Measurements from ENCODE around the gene EFCAB5. TPM values are rescaled to one million over a fixed set of nuclear protein-coding genes. Genes with fewer than 3 reads are reported as not detected.

The EFCAB5 gene

DNA sequence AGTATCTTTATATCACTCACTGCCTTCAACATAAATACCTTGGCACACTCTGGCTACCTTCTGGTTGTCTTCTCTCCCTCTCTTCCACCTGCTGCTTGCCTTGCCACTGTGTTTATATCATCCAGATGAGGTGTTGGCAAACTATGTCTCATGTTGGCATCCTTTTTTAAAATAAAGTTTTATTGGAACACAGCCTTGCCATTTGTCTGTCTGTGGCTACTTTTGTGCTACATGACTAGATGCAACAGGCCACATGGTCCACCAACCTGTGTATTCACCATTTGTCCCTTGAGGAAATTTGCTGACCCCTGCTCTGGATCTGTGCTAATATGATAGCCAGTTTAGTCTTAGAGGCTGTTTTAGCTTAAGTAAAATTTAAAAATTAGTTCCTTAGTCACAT is 212.0 kb downstream of the EFCAB5 start:
- Histone ChIP-seq H3K27ac (replicated peaks) (no peak overlapping the region), H3K4me3 (replicated peaks; ENCODE audit: insufficient read depth, low read length) (no peak overlapping the region), H3K27me3 (ENCODE audit: insufficient read depth, poor library complexity, severe bottlenecking) (no peaks in the 10 kb centered on the region)
- DNase-seq (ENCODE audit: low read depth in 1 of 2, low spot score in 1 of 2): no peak
- TF ChIP-seq SPI1 (IDR thresholded peaks at IDR 0.05; ENCODE audit: borderline replicate concordance, low read depth) (no peak), POLR2AphosphoS5 (IDR thresholded peaks at IDR 0.05; ENCODE audit: low read depth) (no peak), GABPA (IDR thresholded peaks at IDR 0.05; ENCODE audit: low read depth) (no peak)
- TF ChIP-seq, protein P1, sequence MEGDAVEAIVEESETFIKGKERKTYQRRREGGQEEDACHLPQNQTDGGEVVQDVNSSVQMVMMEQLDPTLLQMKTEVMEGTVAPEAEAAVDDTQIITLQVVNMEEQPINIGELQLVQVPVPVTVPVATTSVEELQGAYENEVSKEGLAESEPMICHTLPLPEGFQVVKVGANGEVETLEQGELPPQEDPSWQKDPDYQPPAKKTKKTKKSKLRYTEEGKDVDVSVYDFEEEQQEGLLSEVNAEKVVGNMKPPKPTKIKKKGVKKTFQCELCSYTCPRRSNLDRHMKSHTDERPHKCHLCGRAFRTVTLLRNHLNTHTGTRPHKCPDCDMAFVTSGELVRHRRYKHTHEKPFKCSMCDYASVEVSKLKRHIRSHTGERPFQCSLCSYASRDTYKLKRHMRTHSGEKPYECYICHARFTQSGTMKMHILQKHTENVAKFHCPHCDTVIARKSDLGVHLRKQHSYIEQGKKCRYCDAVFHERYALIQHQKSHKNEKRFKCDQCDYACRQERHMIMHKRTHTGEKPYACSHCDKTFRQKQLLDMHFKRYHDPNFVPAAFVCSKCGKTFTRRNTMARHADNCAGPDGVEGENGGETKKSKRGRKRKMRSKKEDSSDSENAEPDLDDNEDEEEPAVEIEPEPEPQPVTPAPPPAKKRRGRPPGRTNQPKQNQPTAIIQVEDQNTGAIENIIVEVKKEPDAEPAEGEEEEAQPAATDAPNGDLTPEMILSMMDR (IDR thresholded peaks at IDR 0.05; ENCODE audit: insufficient read depth, low read length): no peak
- TF ChIP-seq, protein P2, sequence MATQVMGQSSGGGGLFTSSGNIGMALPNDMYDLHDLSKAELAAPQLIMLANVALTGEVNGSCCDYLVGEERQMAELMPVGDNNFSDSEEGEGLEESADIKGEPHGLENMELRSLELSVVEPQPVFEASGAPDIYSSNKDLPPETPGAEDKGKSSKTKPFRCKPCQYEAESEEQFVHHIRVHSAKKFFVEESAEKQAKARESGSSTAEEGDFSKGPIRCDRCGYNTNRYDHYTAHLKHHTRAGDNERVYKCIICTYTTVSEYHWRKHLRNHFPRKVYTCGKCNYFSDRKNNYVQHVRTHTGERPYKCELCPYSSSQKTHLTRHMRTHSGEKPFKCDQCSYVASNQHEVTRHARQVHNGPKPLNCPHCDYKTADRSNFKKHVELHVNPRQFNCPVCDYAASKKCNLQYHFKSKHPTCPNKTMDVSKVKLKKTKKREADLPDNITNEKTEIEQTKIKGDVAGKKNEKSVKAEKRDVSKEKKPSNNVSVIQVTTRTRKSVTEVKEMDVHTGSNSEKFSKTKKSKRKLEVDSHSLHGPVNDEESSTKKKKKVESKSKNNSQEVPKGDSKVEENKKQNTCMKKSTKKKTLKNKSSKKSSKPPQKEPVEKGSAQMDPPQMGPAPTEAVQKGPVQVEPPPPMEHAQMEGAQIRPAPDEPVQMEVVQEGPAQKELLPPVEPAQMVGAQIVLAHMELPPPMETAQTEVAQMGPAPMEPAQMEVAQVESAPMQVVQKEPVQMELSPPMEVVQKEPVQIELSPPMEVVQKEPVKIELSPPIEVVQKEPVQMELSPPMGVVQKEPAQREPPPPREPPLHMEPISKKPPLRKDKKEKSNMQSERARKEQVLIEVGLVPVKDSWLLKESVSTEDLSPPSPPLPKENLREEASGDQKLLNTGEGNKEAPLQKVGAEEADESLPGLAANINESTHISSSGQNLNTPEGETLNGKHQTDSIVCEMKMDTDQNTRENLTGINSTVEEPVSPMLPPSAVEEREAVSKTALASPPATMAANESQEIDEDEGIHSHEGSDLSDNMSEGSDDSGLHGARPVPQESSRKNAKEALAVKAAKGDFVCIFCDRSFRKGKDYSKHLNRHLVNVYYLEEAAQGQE (IDR thresholded peaks at IDR 0.05; ENCODE audit: insufficient replicate concordance, low read depth): no peak

GRCh38 chr17:30155389-30155788 is 214.0 kb downstream of the EFCAB5 start:
- Histone ChIP-seq H3K27me3 (ENCODE audit: insufficient read depth, poor library complexity, severe bottlenecking) (no peaks in the 10 kb centered on the region), H3K4me3 (replicated peaks; ENCODE audit: insufficient read depth, low read length) (no peak overlapping the region), H3K27ac (replicated peaks) (no peak overlapping the region)
- DNase-seq (ENCODE audit: low read depth in 1 of 2, low spot score in 1 of 2): no peak
- TF ChIP-seq, protein P2 (IDR thresholded peaks at IDR 0.05; ENCODE audit: insufficient replicate concordance, low read depth): no peak
- TF ChIP-seq POLR2AphosphoS5 (IDR thresholded peaks at IDR 0.05; ENCODE audit: low read depth) (no peak), SPI1 (IDR thresholded peaks at IDR 0.05; ENCODE audit: borderline replicate concordance, low read depth) (no peak), GABPA (IDR thresholded peaks at IDR 0.05; ENCODE audit: low read depth) (no peak)
- TF ChIP-seq, protein P1 (IDR thresholded peaks at IDR 0.05; ENCODE audit: insufficient read depth, low read length): no peak

Small RNAs within 50 kb of the gene (microRNA-seq; reads per million reads assigned to microRNA genes)
- gene MIR423: not detected

All from HL-60 (cell line).